Type B pancreatic cell (in vitro differentiated cells): ENCODE measurements around the gene SNX32. TPM values are rescaled to one million over a fixed set of nuclear protein-coding genes. Genes with fewer than 3 reads are reported as not detected.

ENCODE experiments used
- DNase-seq: peaks from one replicate; pipeline ENCODE4 v3.0.0; 2021; ENCODE audit warnings: mixed read lengths; ENCODE audit not compliant: unreplicated experiment; ENCODE audit errors: extremely low spot score
- H3K27ac Mint-ChIP-seq: 2 replicates; pipeline ENCODE4 v1.8.0; 2021; ENCODE audit warnings: mild to moderate bottlenecking, mixed read lengths
- H3K27me3 Mint-ChIP-seq: 2 replicates; pipeline ENCODE4 v1.8.0; 2021; ENCODE audit warnings: mixed read lengths
- H3K36me3 Mint-ChIP-seq: 2 replicates; pipeline ENCODE4 v1.8.0; 2021; ENCODE audit warnings: mixed read lengths
- H3K4me1 Mint-ChIP-seq: one replicate; pipeline ENCODE4 v1.8.0; 2021; ENCODE audit warnings: mixed read lengths; ENCODE audit not compliant: unreplicated experiment
- H3K4me3 Mint-ChIP-seq: 2 replicates; pipeline ENCODE4 v1.8.0; 2021; ENCODE audit warnings: mild to moderate bottlenecking, mixed read lengths
- H3K9me3 Mint-ChIP-seq: 2 replicates; pipeline ENCODE4 v1.8.0; 2021; ENCODE audit warnings: mixed read lengths
- CTCF ChIP-seq: fragments of 200-600 bp; sonication (generic); conservative IDR thresholded peaks from 2 replicates; pipeline ENCODE4 v1.5.0; 2021; ENCODE audit warnings: antibody characterized with exemption, mild to moderate bottlenecking
- total RNA-seq: library from RNA; stranded (reverse); gene quantifications from 2 replicates; pipeline ENCODE4 v1.2.1, GENCODE V29; 2021; ENCODE audit warnings: low replicate concordance

SNX32 gene
- total RNA-seq, 1 donor from 2014 or later = 4.2 TPM

- H3K4me3 Mint-ChIP-seq = peak overlapping the region; percentile 75
- peaks cover 34% of the 10 kb centered on the region for H3K27me3 Mint-ChIP-seq
- TF ChIP-seq CTCF = no peak
- no peak for DNase-seq
- no peaks in the 10 kb centered on the region for H3K36me3 Mint-ChIP-seq
- peaks cover 16% of the 10 kb centered on the region for H3K4me1 Mint-ChIP-seq
- H3K27ac Mint-ChIP-seq = peak overlapping the region; percentile 60
- no peaks in the 10 kb centered on the region for H3K9me3 Mint-ChIP-seq
Observed at GRCh38 chr11:65790902-65791650, 42.7 kb upstream of the SNX32 start.

- Mint-ChIP-seq H3K4me3 (no peak overlapping the region), H3K27me3 (peaks cover 33% of the 10 kb centered on the region), H3K4me1 (peaks cover 16% of the 10 kb centered on the region), H3K9me3 (no peaks in the 10 kb centered on the region), H3K27ac (peak overlapping the region; percentile 81), H3K36me3 (no peaks in the 10 kb centered on the region)
- no peak for DNase-seq
- no peak for TF ChIP-seq CTCF
Observed at GRCh38 chr11:65791719-65792213, 42.0 kb upstream of the SNX32 start.

- no peaks in the 10 kb centered on the region for H3K9me3 Mint-ChIP-seq
- peaks cover 21% of the 10 kb centered on the region for H3K4me1 Mint-ChIP-seq
- H3K27me3 Mint-ChIP-seq = peaks cover 33% of the 10 kb centered on the region
- H3K27ac Mint-ChIP-seq = peak overlapping the region; percentile 81
- TF ChIP-seq CTCF = no peak
- DNase-seq = no peak
- peak overlapping the region; percentile 65 for H3K4me3 Mint-ChIP-seq
- H3K36me3 Mint-ChIP-seq = no peaks in the 10 kb centered on the region
Observed at GRCh38 chr11:65792456-65792855, 41.3 kb upstream of the SNX32 start.

GRCh38 chr11:65793144-65793581 is 40.6 kb upstream of the SNX32 start:
- no peak for DNase-seq
- peaks cover 30% of the 10 kb centered on the region for H3K27me3 Mint-ChIP-seq
- no peaks in the 10 kb centered on the region for H3K9me3 Mint-ChIP-seq
- no peak for TF ChIP-seq CTCF
- H3K36me3 Mint-ChIP-seq = no peaks in the 10 kb centered on the region
- peak overlapping the region; percentile 65 for H3K4me3 Mint-ChIP-seq
- peak overlapping the region; percentile 81 for H3K27ac Mint-ChIP-seq
- H3K4me1 Mint-ChIP-seq = peaks cover 21% of the 10 kb centered on the region

GRCh38 chr11:65793625-65794400 is 40.0 kb upstream of the SNX32 start:
- Mint-ChIP-seq H3K27ac (no peak overlapping the region), H3K9me3 (no peaks in the 10 kb centered on the region), H3K4me3 (no peak overlapping the region), H3K27me3 (peaks cover 23% of the 10 kb centered on the region), H3K4me1 (peaks cover 19% of the 10 kb centered on the region), H3K36me3 (no peaks in the 10 kb centered on the region)
- no peak for DNase-seq
- no peak for TF ChIP-seq CTCF
